Measurements from ENCODE around the gene CXCL5.

DNA sequence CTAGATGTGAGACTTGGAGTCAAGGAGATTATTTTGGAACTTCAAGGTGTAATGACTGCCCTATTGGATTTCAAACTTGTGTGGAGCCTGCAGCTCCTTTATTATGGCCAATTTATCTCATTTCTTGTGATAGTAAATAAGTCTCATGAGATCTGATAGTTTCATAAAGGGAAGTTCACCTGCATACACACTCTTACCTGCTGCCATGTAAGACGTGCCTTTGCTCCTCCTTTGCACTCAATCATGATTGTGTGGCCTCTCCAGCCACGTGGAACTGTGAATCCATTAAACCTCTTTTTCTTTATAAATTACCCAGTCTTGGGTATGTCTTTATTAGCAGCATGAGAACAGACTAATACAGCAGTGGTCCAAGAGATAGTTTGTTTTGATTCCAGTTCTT lies 35.8 kb downstream of the CXCL5 start:
- no peak for TF ChIP-seq POLR2AphosphoS5 (IDR thresholded peaks at IDR 0.05)
- TF ChIP-seq, protein P1, sequence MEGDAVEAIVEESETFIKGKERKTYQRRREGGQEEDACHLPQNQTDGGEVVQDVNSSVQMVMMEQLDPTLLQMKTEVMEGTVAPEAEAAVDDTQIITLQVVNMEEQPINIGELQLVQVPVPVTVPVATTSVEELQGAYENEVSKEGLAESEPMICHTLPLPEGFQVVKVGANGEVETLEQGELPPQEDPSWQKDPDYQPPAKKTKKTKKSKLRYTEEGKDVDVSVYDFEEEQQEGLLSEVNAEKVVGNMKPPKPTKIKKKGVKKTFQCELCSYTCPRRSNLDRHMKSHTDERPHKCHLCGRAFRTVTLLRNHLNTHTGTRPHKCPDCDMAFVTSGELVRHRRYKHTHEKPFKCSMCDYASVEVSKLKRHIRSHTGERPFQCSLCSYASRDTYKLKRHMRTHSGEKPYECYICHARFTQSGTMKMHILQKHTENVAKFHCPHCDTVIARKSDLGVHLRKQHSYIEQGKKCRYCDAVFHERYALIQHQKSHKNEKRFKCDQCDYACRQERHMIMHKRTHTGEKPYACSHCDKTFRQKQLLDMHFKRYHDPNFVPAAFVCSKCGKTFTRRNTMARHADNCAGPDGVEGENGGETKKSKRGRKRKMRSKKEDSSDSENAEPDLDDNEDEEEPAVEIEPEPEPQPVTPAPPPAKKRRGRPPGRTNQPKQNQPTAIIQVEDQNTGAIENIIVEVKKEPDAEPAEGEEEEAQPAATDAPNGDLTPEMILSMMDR (IDR thresholded peaks at IDR 0.05): no peak
- no peak for TF ChIP-seq EP300 (IDR thresholded peaks at IDR 0.05; ENCODE audit: low read depth)
- no peak for TF ChIP-seq POLR2A (IDR thresholded peaks at IDR 0.05)
